ENCODE measurements around the gene SMYD3. TPM values are rescaled to one million over a fixed set of nuclear protein-coding genes. Genes with fewer than 3 reads are reported as not detected.
"Not testable (repeated sequence)": the region's sequence is repeated elsewhere in the genome, so short reads cannot be mapped to it uniquely, and the experiment has no call there.

Gene SMYD3
- total RNA-seq, 1 donor from 2014 or later: 23.8 TPM

- TF ChIP-seq CTCF (conservative IDR thresholded peaks at IDR 0.05; ENCODE audit: low read depth, low read length): no peak
- no peak for DNase-seq (ENCODE audit: low read depth)
- no peak overlapping the region for H3K4me3 ChIP-seq (ENCODE audit: low read depth, low read length)
Measured at GRCh38 chr1:245777752-245778151, 729.3 kb downstream of the SMYD3 start.

GRCh38 chr1:245776694-245777332, 730.3 kb downstream of the SMYD3 start:
- no peak for DNase-seq (ENCODE audit: low read depth)
- no peak for TF ChIP-seq CTCF (conservative IDR thresholded peaks at IDR 0.05; ENCODE audit: low read depth, low read length)
- H3K4me3 ChIP-seq (ENCODE audit: low read depth, low read length): no peak overlapping the region

- TF ChIP-seq CTCF (conservative IDR thresholded peaks at IDR 0.05; ENCODE audit: low read depth, low read length): no peak
- no peak for DNase-seq (ENCODE audit: low read depth)
- H3K4me3 ChIP-seq (ENCODE audit: low read depth, low read length): no peak overlapping the region
Measured at GRCh38 chr1:245776139-245776538, 730.9 kb downstream of the SMYD3 start.

GRCh38 chr1:245774931-245775330, 732.1 kb downstream of the SMYD3 start:
- not testable (repeated sequence) for DNase-seq (ENCODE audit: low read depth); H3K4me3 ChIP-seq (ENCODE audit: low read depth, low read length)

GRCh38 chr1:245774196-245774595, 732.9 kb downstream of the SMYD3 start:
- no peak overlapping the region for H3K4me3 ChIP-seq (ENCODE audit: low read depth, low read length)
- no peak for TF ChIP-seq CTCF (conservative IDR thresholded peaks at IDR 0.05; ENCODE audit: low read depth, low read length)
- no peak for DNase-seq (ENCODE audit: low read depth)

- TF ChIP-seq CTCF (conservative IDR thresholded peaks at IDR 0.05; ENCODE audit: low read depth, low read length): no peak
- DNase-seq (ENCODE audit: low read depth): no peak
- H3K4me3 ChIP-seq (ENCODE audit: low read depth, low read length): no peak overlapping the region
Measured at GRCh38 chr1:245773344-245773743, 733.7 kb downstream of the SMYD3 start.

GRCh38 chr1:245772739-245773138, 734.3 kb downstream of the SMYD3 start:
- TF ChIP-seq CTCF (conservative IDR thresholded peaks at IDR 0.05; ENCODE audit: low read depth, low read length): no peak
- no peak for DNase-seq (ENCODE audit: low read depth)

More at GRCh38 chr1:245772739-245773138, 734.3 kb downstream of the SMYD3 start:
- H3K4me3 ChIP-seq (ENCODE audit: low read depth, low read length): no peak overlapping the region
